ENCODE data around the gene OR13C5. TPM values are rescaled to one million over a fixed set of nuclear protein-coding genes. Genes with fewer than 3 reads are reported as not detected.
"Not testable (repeated sequence)": the region's sequence is repeated elsewhere in the genome, so short reads cannot be mapped to it uniquely, and the experiment has no call there.

The OR13C5 gene, protein sequence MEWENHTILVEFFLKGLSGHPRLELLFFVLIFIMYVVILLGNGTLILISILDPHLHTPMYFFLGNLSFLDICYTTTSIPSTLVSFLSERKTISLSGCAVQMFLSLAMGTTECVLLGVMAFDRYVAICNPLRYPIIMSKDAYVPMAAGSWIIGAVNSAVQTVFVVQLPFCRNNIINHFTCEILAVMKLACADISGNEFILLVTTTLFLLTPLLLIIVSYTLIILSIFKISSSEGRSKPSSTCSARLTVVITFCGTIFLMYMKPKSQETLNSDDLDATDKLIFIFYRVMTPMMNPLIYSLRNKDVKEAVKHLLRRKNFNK
- not detected for total RNA-seq

DNA sequence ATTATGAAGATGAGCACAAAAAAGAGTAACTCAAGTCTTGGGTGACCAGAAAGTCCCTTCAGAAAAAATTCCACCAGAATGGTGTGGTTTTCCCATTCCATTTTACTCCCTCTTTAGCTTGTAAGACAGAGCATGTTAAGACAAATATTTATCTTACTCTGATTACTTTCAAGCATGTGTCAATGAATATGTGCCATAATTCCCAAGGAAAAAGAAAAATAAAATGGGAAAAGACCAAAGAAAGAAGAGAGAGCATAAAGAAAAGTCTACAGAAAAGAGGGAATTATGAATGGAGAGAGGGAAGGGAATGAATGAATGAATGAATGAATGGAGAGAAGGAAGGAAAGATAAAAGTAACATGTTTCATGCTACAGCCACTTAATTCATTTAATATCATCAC, at the start of gene OR13C5:
Gene OR13C5 (minus strand): TSS at position 101 of the 400 bp plus-strand sequence. CDS start 0 bp downstream, at position 101.
- H3K36me3 Mint-ChIP-seq (ENCODE audit: low read depth); intact Hi-C loops (cut with micrococcal nuclease); H3K27ac Mint-ChIP-seq; DNase-seq; H3K9me3 Mint-ChIP-seq; H3K4me3 Mint-ChIP-seq; H3K4me1 Mint-ChIP-seq (ENCODE audit: low read depth); H3K27me3 Mint-ChIP-seq (ENCODE audit: low read depth); CTCF ChIA-PET: not testable (repeated sequence)

DNA sequence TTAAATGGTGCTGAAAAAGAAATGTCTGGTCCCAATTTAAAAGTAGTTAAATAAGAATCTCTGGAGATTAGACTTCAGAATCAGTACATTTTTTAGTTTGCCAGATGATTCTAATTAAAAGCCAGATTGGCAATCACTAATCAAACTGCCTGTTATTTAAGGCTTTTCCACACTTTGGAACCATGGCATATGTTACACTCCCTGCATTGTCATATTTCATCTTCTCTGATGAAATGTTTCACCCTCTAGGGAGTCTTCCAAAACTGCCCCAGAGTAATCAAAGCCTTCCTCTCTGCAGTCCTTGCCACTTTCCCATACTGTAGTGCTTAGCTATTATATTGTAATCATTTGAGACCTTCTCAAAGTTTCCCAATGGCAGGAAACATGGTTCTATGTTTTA, 36.2 kb upstream of the OR13C5 start:
- H3K27ac Mint-ChIP-seq, result no peak overlapping the region
- DNase-seq, result no peak
- no peaks in the 10 kb centered on the region for H3K36me3 Mint-ChIP-seq (ENCODE audit: low read depth)
- CTCF ChIA-PET, result no interaction called here
- peaks cover 7% of the 10 kb centered on the region for H3K9me3 Mint-ChIP-seq
- intact Hi-C loops (cut with micrococcal nuclease), result no loop called here
- no peaks in the 10 kb centered on the region for H3K4me1 Mint-ChIP-seq (ENCODE audit: low read depth)
- H3K27me3 Mint-ChIP-seq (ENCODE audit: low read depth), result no peaks in the 10 kb centered on the region
- no peak overlapping the region for H3K4me3 Mint-ChIP-seq

DNA sequence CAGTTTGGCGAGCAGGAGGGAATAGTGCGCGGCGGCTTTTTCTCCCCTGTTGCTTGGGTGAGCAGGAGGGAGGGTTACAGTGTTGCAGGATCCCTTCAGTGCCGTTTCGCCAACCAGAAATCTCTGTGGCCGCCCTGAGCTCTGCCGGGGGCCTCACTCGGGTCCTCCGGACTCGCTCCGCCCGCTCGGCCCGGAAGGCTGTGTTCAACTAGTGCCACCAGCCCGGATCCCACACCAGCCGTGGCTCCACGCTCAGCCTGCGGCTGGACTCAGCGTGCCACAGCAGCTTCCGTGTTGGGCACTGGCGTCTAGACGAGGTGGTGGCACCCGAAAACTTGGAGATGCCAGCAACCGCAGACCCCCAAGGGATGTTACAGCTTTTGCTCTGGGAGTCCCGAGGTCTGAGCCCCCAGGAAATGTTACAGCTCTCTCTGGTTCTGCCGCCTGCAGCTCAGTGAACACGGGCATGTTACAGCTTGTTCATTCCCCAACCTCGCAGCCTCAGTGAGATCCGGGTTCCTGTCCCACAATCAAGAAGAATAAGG, 34.8 kb upstream of the OR13C5 start:
- no peak for DNase-seq
- CTCF ChIA-PET, result no interaction called here
- no peaks in the 10 kb centered on the region for H3K36me3 Mint-ChIP-seq (ENCODE audit: low read depth)

DNA sequence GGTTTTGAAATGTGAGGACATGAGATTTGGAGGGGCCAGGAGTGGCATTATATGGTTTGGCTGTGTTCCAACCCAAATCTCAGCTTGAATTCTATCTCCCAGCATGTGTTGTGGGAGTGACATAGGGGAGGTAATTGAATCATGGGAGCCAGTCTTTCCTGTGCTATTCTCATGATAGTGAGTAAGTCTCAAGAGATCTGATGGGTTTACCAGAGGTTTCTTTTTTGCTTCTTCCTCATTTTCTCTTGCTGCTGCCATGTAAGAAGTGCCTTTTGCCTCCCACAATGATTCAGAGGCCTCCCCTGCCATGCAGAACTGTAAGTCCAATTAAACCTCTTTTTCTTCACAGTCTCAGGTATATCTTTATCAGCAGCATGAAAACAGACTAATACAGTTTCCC, 26.8 kb upstream of the OR13C5 start:
- not testable (repeated sequence) for H3K36me3 Mint-ChIP-seq (ENCODE audit: low read depth); H3K4me3 Mint-ChIP-seq

More for the DNA sequence above, 34.8 kb upstream of the OR13C5 start:
- no peak overlapping the region for H3K4me3 Mint-ChIP-seq
- no peaks in the 10 kb centered on the region for H3K4me1 Mint-ChIP-seq (ENCODE audit: low read depth)
- no peaks in the 10 kb centered on the region for H3K27me3 Mint-ChIP-seq (ENCODE audit: low read depth)
- H3K27ac Mint-ChIP-seq, result no peak overlapping the region
- peaks cover 4% of the 10 kb centered on the region for H3K9me3 Mint-ChIP-seq
- intact Hi-C loops (cut with micrococcal nuclease), result no loop called here

GRCh38 chr9:104618104-104618503, 18.9 kb upstream of the OR13C5 start, which contains the start of gene OR13C9:
TSS of gene OR13C9 (minus strand) at chr9:104618204. CDS start at chr9:104618204, 0 bp downstream.
- no peak for DNase-seq
- Mint-ChIP-seq H3K27me3 (ENCODE audit: low read depth) (no peaks in the 10 kb centered on the region), H3K36me3 (ENCODE audit: low read depth) (no peaks in the 10 kb centered on the region), H3K4me1 (ENCODE audit: low read depth) (no peaks in the 10 kb centered on the region), H3K9me3 (no peaks in the 10 kb centered on the region), H3K4me3 (no peak within 1 kb of the TSS), H3K27ac (no peak within 1 kb of the TSS)
- intact Hi-C loops (cut with micrococcal nuclease), result no loop called here
- CTCF ChIA-PET, result no interaction called here

More for the DNA sequence above, 26.8 kb upstream of the OR13C5 start:
- intact Hi-C loops (cut with micrococcal nuclease); H3K27me3 Mint-ChIP-seq (ENCODE audit: low read depth); H3K4me1 Mint-ChIP-seq (ENCODE audit: low read depth); DNase-seq; H3K27ac Mint-ChIP-seq; CTCF ChIA-PET: not testable (repeated sequence)
- H3K9me3 Mint-ChIP-seq, result peaks cover 10% of the 10 kb centered on the region

GRCh38 chr9:104617418-104617817, 18.2 kb upstream of the OR13C5 start:
- Mint-ChIP-seq H3K27me3 (ENCODE audit: low read depth) (no peaks in the 10 kb centered on the region), H3K4me1 (ENCODE audit: low read depth) (no peaks in the 10 kb centered on the region), H3K4me3 (no peak overlapping the region), H3K36me3 (ENCODE audit: low read depth) (no peaks in the 10 kb centered on the region), H3K27ac (no peak overlapping the region), H3K9me3 (no peaks in the 10 kb centered on the region)
- CTCF ChIA-PET, result no interaction called here
- intact Hi-C loops (cut with micrococcal nuclease), result no loop called here
- DNase-seq, result no peak

DNA sequence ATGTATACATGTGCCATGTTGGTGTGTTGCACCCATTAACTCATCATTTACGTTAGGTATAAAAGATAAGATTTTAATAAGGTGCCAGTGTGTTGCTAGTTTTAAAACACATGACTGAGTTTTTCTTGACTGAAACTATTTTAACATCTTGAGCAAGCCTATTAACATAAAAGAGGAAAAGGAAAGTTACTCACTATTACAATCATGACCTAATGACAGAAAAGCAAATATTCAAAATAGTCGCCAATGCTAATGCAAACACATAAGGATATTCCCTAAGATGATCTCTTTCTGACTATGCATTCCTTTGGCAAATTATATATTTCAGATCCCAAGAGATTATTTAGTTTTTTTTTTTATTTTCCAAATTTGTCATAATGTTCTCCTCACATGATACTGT, 12.0 kb upstream of the OR13C5 start:
- no peak overlapping the region for H3K27ac Mint-ChIP-seq
- intact Hi-C loops (cut with micrococcal nuclease), result no loop called here
- H3K9me3 Mint-ChIP-seq, result no peaks in the 10 kb centered on the region
- H3K4me1 Mint-ChIP-seq (ENCODE audit: low read depth), result no peaks in the 10 kb centered on the region
- no peak overlapping the region for H3K4me3 Mint-ChIP-seq
- DNase-seq, result no peak
- H3K27me3 Mint-ChIP-seq (ENCODE audit: low read depth), result peaks cover 4% of the 10 kb centered on the region
- CTCF ChIA-PET, result no interaction called here
- no peaks in the 10 kb centered on the region for H3K36me3 Mint-ChIP-seq (ENCODE audit: low read depth)

GRCh38 chr9:104608336-104608735, 9.1 kb upstream of the OR13C5 start:
- Mint-ChIP-seq H3K4me1 (ENCODE audit: low read depth) (no peaks in the 10 kb centered on the region), H3K27me3 (ENCODE audit: low read depth) (peaks cover 4% of the 10 kb centered on the region), H3K9me3 (no peaks in the 10 kb centered on the region), H3K4me3 (no peak overlapping the region), H3K36me3 (ENCODE audit: low read depth) (no peaks in the 10 kb centered on the region), H3K27ac (no peak overlapping the region)
- no peak for DNase-seq
- CTCF ChIA-PET, result no interaction called here
- intact Hi-C loops (cut with micrococcal nuclease), result loop anchor here (1.0 kb wide), 1 partner anchor 135 kb away; no protein-coding TSS in a partner anchor

GRCh38 chr9:104606152-104606551, 6.9 kb upstream of the OR13C5 start:
- Mint-ChIP-seq H3K27me3 (ENCODE audit: low read depth) (peaks cover 4% of the 10 kb centered on the region), H3K36me3 (ENCODE audit: low read depth) (no peaks in the 10 kb centered on the region), H3K4me3 (no peak overlapping the region), H3K4me1 (ENCODE audit: low read depth) (no peaks in the 10 kb centered on the region), H3K27ac (no peak overlapping the region), H3K9me3 (no peaks in the 10 kb centered on the region)
- intact Hi-C loops (cut with micrococcal nuclease), result no loop called here
- CTCF ChIA-PET, result interaction anchor here (0.7 kb wide), 1 partner anchor 15 kb away, joined by 3 read pairs; no protein-coding TSS in a partner anchor
- no peak for DNase-seq

GRCh38 chr9:104605527-104605926, 6.3 kb upstream of the OR13C5 start, which contains the start of gene OR13C2:
TSS of gene OR13C2 (minus strand) at chr9:104605627. CDS start at chr9:104605627, 0 bp downstream.
- intact Hi-C loops (cut with micrococcal nuclease); H3K36me3 Mint-ChIP-seq (ENCODE audit: low read depth); CTCF ChIA-PET; H3K4me1 Mint-ChIP-seq (ENCODE audit: low read depth); DNase-seq; H3K27me3 Mint-ChIP-seq (ENCODE audit: low read depth); H3K9me3 Mint-ChIP-seq; H3K27ac Mint-ChIP-seq; H3K4me3 Mint-ChIP-seq: not testable (repeated sequence)

GRCh38 chr9:104604801-104605200, 5.6 kb upstream of the OR13C5 start:
- no peak for DNase-seq
- H3K27me3 Mint-ChIP-seq (ENCODE audit: low read depth), result peaks cover 4% of the 10 kb centered on the region
- H3K36me3 Mint-ChIP-seq (ENCODE audit: low read depth), result no peaks in the 10 kb centered on the region
- no peaks in the 10 kb centered on the region for H3K4me1 Mint-ChIP-seq (ENCODE audit: low read depth)
- H3K27ac Mint-ChIP-seq, result no peak overlapping the region
- intact Hi-C loops (cut with micrococcal nuclease), result no loop called here
- H3K4me3 Mint-ChIP-seq, result no peak overlapping the region
- no peaks in the 10 kb centered on the region for H3K9me3 Mint-ChIP-seq
- CTCF ChIA-PET, result no interaction called here

DNA sequence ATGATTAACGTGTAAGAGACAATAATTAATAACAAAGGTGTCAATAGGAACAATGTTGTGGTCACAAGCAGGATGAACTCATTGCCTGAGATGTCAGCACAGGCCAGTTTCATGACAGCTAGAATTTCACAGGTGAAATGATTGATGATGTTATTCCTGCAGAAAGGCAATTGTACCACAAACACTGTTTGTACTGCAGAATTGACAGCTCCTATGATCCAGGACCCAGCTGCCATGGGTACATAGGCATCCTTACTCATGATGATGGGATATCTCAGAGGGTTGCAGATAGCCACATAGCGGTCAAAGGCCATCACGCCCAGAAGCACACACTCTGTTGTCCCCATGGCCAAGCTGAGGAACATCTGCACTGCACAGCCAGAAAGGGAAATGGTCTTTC, 464 bp downstream of the OR13C5 start:
- intact Hi-C loops (cut with micrococcal nuclease); H3K4me3 Mint-ChIP-seq; H3K27ac Mint-ChIP-seq; CTCF ChIA-PET; H3K4me1 Mint-ChIP-seq (ENCODE audit: low read depth); H3K9me3 Mint-ChIP-seq; H3K36me3 Mint-ChIP-seq (ENCODE audit: low read depth); DNase-seq; H3K27me3 Mint-ChIP-seq (ENCODE audit: low read depth): not testable (repeated sequence)

- H3K27me3 Mint-ChIP-seq (ENCODE audit: low read depth), result no peaks in the 10 kb centered on the region
- intact Hi-C loops (cut with micrococcal nuclease), result no loop called here
- DNase-seq, result no peak
- H3K9me3 Mint-ChIP-seq, result peaks cover 2% of the 10 kb centered on the region
- H3K4me3 Mint-ChIP-seq, result no peak overlapping the region
- H3K36me3 Mint-ChIP-seq (ENCODE audit: low read depth), result no peaks in the 10 kb centered on the region
- no peak overlapping the region for H3K27ac Mint-ChIP-seq
- H3K4me1 Mint-ChIP-seq (ENCODE audit: low read depth), result no peaks in the 10 kb centered on the region
- CTCF ChIA-PET, result no interaction called here
Measured at GRCh38 chr9:104589626-104590025, 9.6 kb downstream of the OR13C5 start.
